ENCODE data around the gene NPC1L1. TPM values are rescaled to one million over a fixed set of nuclear protein-coding genes. Genes with fewer than 3 reads are reported as not detected.

Gene NPC1L1
- total RNA-seq, 2 experiments from 2014 or later = not detected

DNA sequence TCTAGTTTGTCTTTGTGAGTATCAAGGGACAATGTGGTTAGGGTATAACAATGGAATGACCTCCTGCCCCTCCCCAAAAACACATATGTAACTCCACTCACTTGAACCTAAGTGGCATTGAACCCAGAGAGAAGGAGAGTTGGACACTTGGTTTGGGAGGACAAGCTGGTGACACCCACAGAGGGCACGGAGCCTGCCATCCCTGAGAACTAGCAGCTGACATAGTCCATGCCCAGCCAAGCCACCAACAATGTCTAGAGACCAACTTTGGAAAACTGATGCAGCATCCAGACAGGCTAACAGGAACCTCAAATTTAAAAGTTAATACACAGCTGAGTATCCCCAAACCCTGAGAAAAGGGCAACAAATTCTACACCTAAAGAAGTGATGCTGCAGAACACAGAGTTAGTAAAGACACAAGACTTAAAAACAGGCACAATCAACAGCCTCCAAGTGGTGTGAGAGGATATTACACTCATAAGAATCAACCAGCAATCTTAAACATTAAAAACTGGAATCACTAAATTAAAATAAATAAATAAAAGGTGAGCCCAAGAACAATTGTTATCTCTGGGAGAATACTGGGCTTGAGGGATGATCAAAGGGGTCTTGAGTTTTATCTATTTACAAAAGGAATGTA, 77.8 kb downstream of the NPC1L1 start:
- no peak for ATAC-seq
- DNase-seq = no peak
- H3K27ac Mint-ChIP-seq = no peak overlapping the region
- H3K9me3 Mint-ChIP-seq (ENCODE audit: low read depth) = no peaks in the 10 kb centered on the region
- H3K4me1 Mint-ChIP-seq = peaks cover 71% of the 10 kb centered on the region
- no peak overlapping the region for H3K4me3 Mint-ChIP-seq
- peaks cover 60% of the 10 kb centered on the region for H3K36me3 Mint-ChIP-seq
- no peaks in the 10 kb centered on the region for H3K27me3 Mint-ChIP-seq
- CTCF ChIA-PET = interaction anchor here (0.9 to 1.9 kb wide), 4 partner anchors 13 to 101 kb away, joined by 3 to 9 read pairs (median 4); partner anchors contain the start of gene NUDCD3

Other genes with a start within 250 kb of the NPC1L1 start
- under 1 TPM in 1 of 2 experiments, not detected in 1; 0.63 TPM for gene CAMK2B, start 215.7 kb downstream of the NPC1L1 start, total RNA-seq
- gene NUDCD3, start 50.7 kb downstream of the NPC1L1 start, total RNA-seq = 100 to 1,000 TPM in 1 of 2 experiments, 10 to 100 TPM in 1; 92.2 to 101 TPM
- 100 to 1,000 TPM in 1 of 2 experiments, 10 to 100 TPM in 1; 97.4 to 102 TPM for gene DDX56, start 32.6 kb upstream of the NPC1L1 start, total RNA-seq
- 10 to 100 TPM; 74.8 to 77.4 TPM for gene TMED4, start 40.9 kb upstream of the NPC1L1 start, total RNA-seq
- gene OGDH, start 65.3 kb upstream of the NPC1L1 start, total RNA-seq = 100 to 1,000 TPM; 134 to 136 TPM
- 100 to 1,000 TPM; 103 to 120 TPM for gene ZMIZ2, start 207.5 kb upstream of the NPC1L1 start, total RNA-seq